Upper lobe of left lung (tissue), 6 donors: ENCODE measurements around the gene ITGAL. TPM values are rescaled to one million over a fixed set of nuclear protein-coding genes. Genes with fewer than 3 reads are reported as not detected.
"Not testable (repeated sequence)": the region's sequence is repeated elsewhere in the genome, so short reads cannot be mapped to it uniquely, and the experiment has no call there.

Experiments
- ATAC-seq, 2 donors: fragments of 200-7000 bp; cut with Tn5 transposase; one replicate each; pipeline ENCODE4 v1.9.1; 2022; ENCODE audit warnings: mild to moderate bottlenecking in 2 of 2, moderate library complexity in 2 of 2; ENCODE audit not compliant: low FRiP score in 2 of 2
- DNase-seq, 2 donors: peaks; one replicate each; pipeline ENCODE4 v3.0.0-alpha.2; 2019 to 2020
- H3K27ac ChIP-seq, 4 donors: fragments of 200-600 bp; sonication (generic); one replicate each; pipeline ENCODE4 v1.5.1; 2016 to 2019
- H3K27me3 ChIP-seq, 4 donors: fragments of 200-600 bp; sonication (generic); one replicate each; pipeline ENCODE4 v1.5.1; 2017 to 2019
- H3K36me3 ChIP-seq, 4 donors: fragments of 200-600 bp; sonication (generic); one replicate each; pipeline ENCODE4 v1.5.1; 2016 to 2019
- H3K4me1 ChIP-seq, 4 donors: fragments of 200-600 bp; sonication (generic); one replicate each; pipeline ENCODE4 v1.5.1; 2018 to 2019
- H3K4me3 ChIP-seq, 4 donors: fragments of 200-600 bp; sonication (generic); one replicate each; pipeline ENCODE4 v1.5.1; 2017 to 2019; ENCODE audit warnings: mild to moderate bottlenecking in 2 of 4, moderate library complexity in 1 of 4
- H3K9me3 ChIP-seq, 4 donors: fragments of 200-600 bp; sonication (generic); one replicate each; pipeline ENCODE4 v1.5.1; 2018 to 2019
- EP300 ChIP-seq, 4 donors: sonication (generic); formaldehyde crosslinking; IDR thresholded peaks; one replicate each; pipeline ENCODE4 v1.5.1; 2017; ENCODE audit warnings: antibody characterized with exemption in 4 of 4, control low read depth in 2 of 4
- POLR2A ChIP-seq, 4 donors: fragments of 450-650 bp; IDR thresholded peaks; one replicate each; pipeline ENCODE4 v1.5.1; 2016 to 2017; ENCODE audit warnings: antibody characterized with exemption in 4 of 4, mild to moderate bottlenecking in 2 of 4
- POLR2AphosphoS5 ChIP-seq, 2 donors: sonication (generic); formaldehyde crosslinking; IDR thresholded peaks; one replicate each; pipeline ENCODE4 v1.5.1; 2017; ENCODE audit warnings: antibody characterized with exemption in 2 of 2
- WGBS, 2 donors: methylation state at CpG; one replicate each; pipeline ENCODE4 v1.1.5; 2017 to 2018; 5-methylcytosine and 5-hydroxymethylcytosine counted together
- total RNA-seq, 6 donors: library from RNA; depleted of rRNA in 4 of 6; stranded (reverse); fragments of >200 nt in 4 of 6; gene quantifications; one replicate each; pipeline versions ENCODE4 v1.1.0 to v1.2.1, GENCODE V29; 2016 to 2021
- TF ChIP-seq, protein P1 (sequence below), 6 experiments: fragments of 450-650 bp in 4 of 6; fragments of 200-600 bp in 2 of 6; sonication (generic) in 2 of 6; IDR thresholded peaks; one replicate each; pipeline ENCODE4 v1.5.1; 2016 to 2019; ENCODE audit warnings: antibody characterized with exemption in 6 of 6
- donor health status: DM: no; HTN: no; CAD: no; lungs with moderate emphysema.
- donor health status: DM: no; HTN: yes; CAD: no; lungs with severe emphysema.

Gene ITGAL
- total RNA-seq, 6 donors from 2014 or later, result 22.8 to 138 (median 67.0) TPM

DNA sequence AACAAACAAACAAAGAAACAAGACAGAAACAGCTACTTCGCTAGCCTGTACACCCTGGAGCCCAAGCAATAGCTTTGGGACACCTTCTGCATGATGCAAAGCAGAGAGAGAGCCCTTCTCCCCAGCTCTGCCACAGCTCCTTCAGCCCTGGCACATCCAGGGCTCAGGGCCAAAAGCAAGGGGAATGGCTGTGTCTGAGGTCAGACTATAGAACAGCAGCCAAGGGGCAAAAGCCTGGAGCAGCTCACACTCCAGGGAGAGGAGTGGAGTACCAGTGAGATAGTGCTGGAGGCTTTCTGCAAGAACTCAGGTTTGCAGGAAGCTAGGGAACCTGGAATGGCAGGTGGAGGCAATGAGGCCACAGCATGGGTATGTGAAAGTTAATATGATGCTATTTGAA lies 15.3 kb upstream of the ITGAL start:
- no peak for DNase-seq
- no peaks in the 10 kb centered on the region for H3K27me3 ChIP-seq
- TF ChIP-seq, protein P1, sequence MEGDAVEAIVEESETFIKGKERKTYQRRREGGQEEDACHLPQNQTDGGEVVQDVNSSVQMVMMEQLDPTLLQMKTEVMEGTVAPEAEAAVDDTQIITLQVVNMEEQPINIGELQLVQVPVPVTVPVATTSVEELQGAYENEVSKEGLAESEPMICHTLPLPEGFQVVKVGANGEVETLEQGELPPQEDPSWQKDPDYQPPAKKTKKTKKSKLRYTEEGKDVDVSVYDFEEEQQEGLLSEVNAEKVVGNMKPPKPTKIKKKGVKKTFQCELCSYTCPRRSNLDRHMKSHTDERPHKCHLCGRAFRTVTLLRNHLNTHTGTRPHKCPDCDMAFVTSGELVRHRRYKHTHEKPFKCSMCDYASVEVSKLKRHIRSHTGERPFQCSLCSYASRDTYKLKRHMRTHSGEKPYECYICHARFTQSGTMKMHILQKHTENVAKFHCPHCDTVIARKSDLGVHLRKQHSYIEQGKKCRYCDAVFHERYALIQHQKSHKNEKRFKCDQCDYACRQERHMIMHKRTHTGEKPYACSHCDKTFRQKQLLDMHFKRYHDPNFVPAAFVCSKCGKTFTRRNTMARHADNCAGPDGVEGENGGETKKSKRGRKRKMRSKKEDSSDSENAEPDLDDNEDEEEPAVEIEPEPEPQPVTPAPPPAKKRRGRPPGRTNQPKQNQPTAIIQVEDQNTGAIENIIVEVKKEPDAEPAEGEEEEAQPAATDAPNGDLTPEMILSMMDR (IDR thresholded peaks at IDR 0.05), result no peak
- TF ChIP-seq POLR2AphosphoS5 (IDR thresholded peaks at IDR 0.05), result no peak
- TF ChIP-seq POLR2A (IDR thresholded peaks at IDR 0.05), result no peak
- no peak for TF ChIP-seq EP300 (IDR thresholded peaks at IDR 0.05)
- H3K36me3 ChIP-seq, result no peaks in the 10 kb centered on the region
- H3K9me3 ChIP-seq, result no peaks in the 10 kb centered on the region
- 86 to 88% methylated on average over 1 of the region's 1 CpG for WGBS, 2 donors
- no peak for ATAC-seq
- H3K27ac ChIP-seq, result no peak overlapping the region
- H3K4me1 ChIP-seq, result peaks cover 0 to 11% (median 5%) of the 10 kb centered on the region in 4 donors
- no peak overlapping the region for H3K4me3 ChIP-seq

DNA sequence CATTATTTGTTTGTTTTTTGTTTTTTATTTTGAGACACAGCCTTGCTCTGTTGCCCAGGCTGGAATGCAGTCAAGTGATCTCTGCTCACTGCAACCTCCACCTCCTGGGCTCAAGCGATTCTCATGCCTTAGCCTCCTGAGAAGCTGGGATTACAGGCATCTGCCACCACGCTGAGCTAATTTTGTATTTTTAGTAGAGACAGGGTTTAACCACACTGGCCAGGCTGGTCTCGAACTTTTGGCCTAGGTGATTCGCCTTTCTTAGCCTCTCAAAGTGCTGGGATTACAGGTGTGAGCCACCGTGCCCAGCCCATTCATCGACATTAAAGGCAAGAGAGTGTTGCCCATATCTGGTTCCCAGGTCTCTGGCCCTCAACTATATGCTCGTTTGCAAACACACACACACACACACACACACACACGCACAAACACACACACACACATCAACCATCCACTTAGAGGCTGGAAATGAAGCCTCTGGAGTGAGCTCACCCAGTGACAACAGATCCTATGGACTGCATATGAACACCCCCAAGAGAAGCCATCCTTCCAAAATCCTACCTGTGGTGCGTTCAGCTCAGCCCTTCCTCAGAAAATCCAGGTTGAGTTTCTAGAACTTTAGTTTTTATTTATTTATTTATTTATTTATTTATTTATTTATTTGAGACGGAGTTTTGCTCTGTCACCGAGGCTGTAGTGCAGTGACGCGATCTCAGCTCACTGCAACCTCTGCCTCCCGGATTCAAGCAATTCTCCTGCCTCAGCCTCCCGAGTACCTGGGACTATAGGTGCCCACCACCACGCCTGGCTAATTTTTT lies 14.6 kb upstream of the ITGAL start:
- TF ChIP-seq POLR2A (IDR thresholded peaks at IDR 0.05) (no peak), POLR2AphosphoS5 (IDR thresholded peaks at IDR 0.05) (no peak)
- 86 to 91% methylated on average over 16 of the region's 16 CpGs for WGBS, 2 donors
- no peak overlapping the region for H3K4me3 ChIP-seq
- H3K27me3 ChIP-seq, result no peaks in the 10 kb centered on the region
- no peak for ATAC-seq
- no peaks in the 10 kb centered on the region for H3K9me3 ChIP-seq
- H3K36me3 ChIP-seq, result no peaks in the 10 kb centered on the region
- H3K4me1 ChIP-seq, result peaks cover 0 to 11% (median 5%) of the 10 kb centered on the region in 4 donors
- H3K27ac ChIP-seq, result no peak overlapping the region
- no peak for DNase-seq

DNA sequence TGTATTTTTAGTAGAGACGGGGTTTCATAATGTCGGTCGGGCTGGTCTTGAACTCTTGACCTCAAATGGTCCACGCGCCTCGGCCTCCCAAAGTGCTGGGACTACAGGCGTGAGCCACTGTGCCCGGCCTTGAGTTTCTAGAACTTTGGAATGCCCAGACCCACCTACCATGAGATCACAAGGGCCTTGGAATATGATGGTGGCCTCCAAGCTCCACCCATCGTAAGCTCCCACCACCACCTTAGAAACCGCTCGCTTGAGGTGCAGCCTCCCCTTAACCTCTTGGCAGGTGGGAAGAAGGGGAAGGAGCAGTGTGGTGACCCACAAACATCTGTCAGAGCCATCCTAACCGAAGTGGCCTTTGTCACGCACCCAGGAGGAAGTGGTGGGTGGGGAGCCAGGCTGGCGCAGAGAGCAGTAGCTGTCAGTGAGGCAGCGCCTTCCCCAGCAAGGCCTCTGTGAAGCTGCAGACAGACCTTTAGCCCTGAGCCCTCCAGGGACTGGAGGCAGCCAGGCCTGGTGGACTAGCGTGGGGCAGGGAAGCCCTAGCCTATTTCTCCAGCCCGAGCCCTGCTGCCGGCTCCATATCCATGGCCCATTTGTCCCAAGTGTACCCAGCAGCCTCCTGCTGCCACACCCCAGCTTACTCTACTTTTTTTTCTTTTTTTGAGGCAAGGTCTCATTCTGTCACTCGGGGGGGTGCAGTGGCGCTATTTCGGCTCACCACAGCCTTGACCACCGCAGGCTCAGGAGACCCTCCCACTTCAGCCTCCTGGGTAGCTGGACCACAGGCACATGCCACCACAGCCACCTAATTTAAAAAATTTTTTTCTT lies 13.8 kb upstream of the ITGAL start:
- Histone ChIP-seq H3K27ac (peak overlapping the region in 3 of 4 donors; percentile 27 to 63 (median 49)), H3K4me3 (no peak overlapping the region), H3K27me3 (no peaks in the 10 kb centered on the region), H3K9me3 (no peaks in the 10 kb centered on the region), H3K36me3 (no peaks in the 10 kb centered on the region), H3K4me1 (peaks cover 0 to 11% (median 5%) of the 10 kb centered on the region in 4 donors)
- TF ChIP-seq POLR2A (IDR thresholded peaks at IDR 0.05) (peak in 1 of 4 donors; percentile 21), POLR2AphosphoS5 (IDR thresholded peaks at IDR 0.05) (peak in 1 of 2 donors; percentile 50), EP300 (IDR thresholded peaks at IDR 0.05) (no peak)
- TF ChIP-seq, protein P1 (IDR thresholded peaks at IDR 0.05), result no peak
- ATAC-seq (peak; percentile 78 to 86), DNase-seq (peak; percentile 47 to 82)
- WGBS, 2 donors, result 65 to 69% methylated on average over 18 to 21 of the region's 22 CpGs

DNA sequence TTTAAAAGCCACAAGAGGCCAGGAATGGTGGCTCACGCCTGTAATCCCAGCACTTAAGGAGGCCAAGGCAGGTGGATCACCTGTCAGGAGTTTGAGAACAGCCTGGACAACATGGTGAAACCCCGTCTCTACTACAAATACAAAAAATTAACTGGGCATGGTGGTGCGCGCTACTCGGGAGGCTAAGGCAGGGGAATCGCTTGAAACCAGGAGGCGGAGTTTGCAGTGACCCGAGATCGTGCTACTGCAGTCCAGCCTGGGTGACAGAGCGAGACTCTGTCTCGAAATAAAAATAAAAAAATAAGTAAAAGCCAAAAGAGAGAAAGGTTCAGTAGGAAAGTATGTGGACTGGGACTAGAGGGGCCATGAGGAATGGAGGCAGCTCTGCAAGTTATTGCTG lies 13.1 kb upstream of the ITGAL start:
- peak overlapping the region in 2 of 4 donors; percentile 27 to 63 for H3K27ac ChIP-seq
- 84 to 90% methylated on average over 11 of the region's 11 CpGs for WGBS, 2 donors

DNA sequence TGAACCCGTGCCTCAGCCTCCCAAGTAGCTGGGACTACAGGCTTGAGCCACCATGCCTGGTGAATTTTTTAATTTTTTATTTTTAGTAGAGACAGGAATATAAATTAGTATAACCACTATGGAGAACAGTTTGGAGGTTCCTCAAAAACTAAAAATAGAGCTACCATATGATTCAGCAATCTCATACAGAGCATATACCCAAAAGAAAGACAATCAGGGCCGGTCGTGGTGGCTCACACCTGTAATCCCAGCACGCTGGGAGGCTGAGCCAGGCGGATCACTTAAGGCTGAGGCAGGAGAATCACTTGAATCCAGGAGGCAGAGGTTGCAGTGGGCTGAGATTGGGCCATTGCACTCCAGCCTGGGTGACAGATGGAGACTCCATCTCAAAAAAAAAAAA lies 11.1 kb upstream of the ITGAL start:
- H3K9me3 ChIP-seq, H3K4me3 ChIP-seq, H3K27ac ChIP-seq, ATAC-seq, H3K36me3 ChIP-seq, H3K27me3 ChIP-seq, DNase-seq: not testable (repeated sequence)
- WGBS, 2 donors, result 68 to 71% methylated on average over 5 of the region's 5 CpGs
- H3K4me1 ChIP-seq, result peaks cover 0 to 11% (median 5%) of the 10 kb centered on the region in 4 donors

More for the DNA sequence above, 13.1 kb upstream of the ITGAL start:
- DNase-seq, result no peak
- peaks cover 0 to 11% (median 5%) of the 10 kb centered on the region in 4 donors for H3K4me1 ChIP-seq
- H3K36me3 ChIP-seq, result no peaks in the 10 kb centered on the region
- H3K4me3 ChIP-seq, result no peak overlapping the region
- no peak for ATAC-seq
- H3K9me3 ChIP-seq, result no peaks in the 10 kb centered on the region
- no peaks in the 10 kb centered on the region for H3K27me3 ChIP-seq
- no peak for TF ChIP-seq POLR2A (IDR thresholded peaks at IDR 0.05)
- TF ChIP-seq EP300 (IDR thresholded peaks at IDR 0.05), result no peak

DNA sequence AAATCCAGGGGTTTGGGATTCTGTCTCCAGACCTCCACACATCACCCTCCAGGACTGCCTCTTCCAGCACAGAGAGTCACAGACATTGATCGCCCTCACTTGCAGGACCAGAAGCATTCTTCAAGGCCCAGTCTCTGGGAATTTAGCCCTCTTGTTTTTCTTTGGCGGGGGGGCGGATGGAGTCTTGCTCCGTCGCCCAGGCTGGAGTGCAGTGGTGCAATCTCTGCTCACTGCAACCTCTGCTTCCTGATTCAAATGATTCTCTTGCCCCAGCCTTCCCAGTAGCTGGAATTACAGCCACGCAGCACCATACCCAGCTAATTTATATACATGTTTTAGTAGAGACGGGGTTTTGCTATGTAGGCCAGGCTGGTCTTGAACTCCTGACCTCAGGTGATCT lies 8.5 kb upstream of the ITGAL start:
- DNase-seq (no peak), ATAC-seq (no peak)
- Histone ChIP-seq H3K36me3 (no peaks in the 10 kb centered on the region), H3K4me1 (peaks cover 0 to 4% (median 2%) of the 10 kb centered on the region in 4 donors), H3K9me3 (no peaks in the 10 kb centered on the region), H3K27ac (no peak overlapping the region), H3K4me3 (no peak overlapping the region), H3K27me3 (no peaks in the 10 kb centered on the region)
- TF ChIP-seq POLR2AphosphoS5 (IDR thresholded peaks at IDR 0.05) (no peak), EP300 (IDR thresholded peaks at IDR 0.05) (no peak), POLR2A (IDR thresholded peaks at IDR 0.05) (no peak)
- TF ChIP-seq, protein P1 (IDR thresholded peaks at IDR 0.05), result no peak
- WGBS, 2 donors, result 81 to 90% methylated on average over 7 of the region's 7 CpGs
